NT2/D1 (cell line): ENCODE data around the gene SCD5.

Experiments used
- SUZ12 ChIP-seq: IDR thresholded peaks from 2 replicates; pipeline ENCODE4 v1.6.1; 2011; ENCODE audit not compliant: insufficient read length, insufficient read depth; ENCODE audit errors: extremely low read depth
- ZNF274 ChIP-seq: IDR thresholded peaks from 2 replicates; pipeline ENCODE4 v1.6.1; 2011; ENCODE audit warnings: mild to moderate bottlenecking, low read depth, low read length

DNA sequence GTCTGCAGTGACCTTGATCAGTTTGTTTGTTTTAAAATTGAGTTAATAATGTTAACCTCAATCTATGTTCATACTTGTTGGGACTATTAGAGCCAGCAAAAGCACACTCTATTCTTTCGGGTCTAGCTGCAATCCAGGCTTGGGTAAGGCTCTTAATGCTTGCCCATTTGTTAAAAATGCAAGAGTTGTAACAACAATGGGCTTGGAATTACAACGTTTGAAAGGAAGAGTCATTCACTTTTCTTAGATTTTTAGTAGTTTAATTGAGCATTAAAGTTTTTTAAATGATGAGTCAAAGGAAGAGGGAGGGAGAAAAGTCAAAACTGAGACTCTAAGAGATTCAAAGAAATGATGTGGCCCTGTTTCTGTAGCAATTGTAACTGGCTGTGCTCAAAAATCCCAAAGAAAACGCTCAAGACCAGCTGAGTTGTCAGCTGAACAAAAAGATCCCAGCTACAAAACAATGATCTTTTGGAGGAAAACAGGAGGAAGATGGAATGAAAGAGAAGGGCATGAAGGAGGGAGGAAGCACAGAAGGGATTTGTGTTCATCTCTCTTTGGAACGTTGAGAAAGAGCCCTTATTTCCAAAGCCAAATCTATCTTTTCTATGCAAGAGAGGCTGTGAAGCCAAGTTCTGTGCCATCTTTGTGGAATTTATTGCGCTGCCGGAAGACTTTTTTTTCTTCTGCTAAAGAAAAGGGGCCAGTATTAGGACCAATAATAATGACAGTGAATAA, 5.5 kb downstream of the SCD5 start:
- TF ChIP-seq ZNF274 (no peak), SUZ12 (no peak)
